GM21360 (cell line): ENCODE measurements around the gene IL23R.
A peak's percentile ranks its signal among the peaks of the same experiment; 100 is the strongest.

ENCODE experiments used
- ATAC-seq: cut with Tn5 transposase; IDR thresholded peaks from one replicate; pipeline ENCODE4 v1.9.1; 2021; ENCODE audit warnings: mild to moderate bottlenecking, moderate library complexity; ENCODE audit not compliant: unreplicated experiment

The IL23R gene

DNA sequence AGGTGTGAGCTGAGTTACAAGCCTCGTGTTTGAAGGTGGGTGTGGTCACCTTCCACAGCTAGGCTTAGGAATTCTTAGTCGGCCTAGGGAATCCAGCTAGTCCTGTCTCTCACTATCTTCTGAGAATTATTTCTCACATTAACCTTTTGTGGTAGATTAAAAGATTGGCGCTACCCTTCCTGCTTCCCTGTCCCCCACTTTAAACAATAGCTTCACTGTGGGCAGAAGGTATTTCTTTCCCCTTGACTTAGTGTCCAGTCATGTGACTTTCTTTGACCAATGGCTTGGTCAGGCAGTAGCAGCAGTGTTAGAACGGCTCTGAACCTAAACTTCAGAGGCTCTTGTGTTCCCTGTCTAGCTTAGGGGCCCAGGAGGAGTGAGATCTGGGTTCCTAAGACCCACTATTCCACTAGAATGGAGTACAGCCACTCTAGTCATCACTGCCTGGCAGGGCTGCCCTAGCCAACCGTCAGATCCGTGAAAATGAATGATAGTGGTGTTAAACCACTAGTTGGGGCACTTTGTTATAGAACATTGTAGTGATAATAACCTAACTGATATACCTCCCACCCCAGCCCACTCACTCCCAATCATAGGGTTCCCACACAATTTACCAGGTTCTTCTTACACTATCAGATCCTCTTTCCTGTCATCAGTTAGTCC is 17.6 kb upstream of the IL23R start:
- peak; percentile 40 for ATAC-seq

- peak; percentile 91 for ATAC-seq
Measured at GRCh38 chr1:67149179-67149770, 17.0 kb upstream of the IL23R start.

GRCh38 chr1:67150931-67151330 is 15.3 kb upstream of the IL23R start:
- no peak for ATAC-seq

- no peak for ATAC-seq
Measured at GRCh38 chr1:67158401-67158800, 7.9 kb upstream of the IL23R start.

GRCh38 chr1:67159233-67159632 is 7.0 kb upstream of the IL23R start:
- no peak for ATAC-seq

DNA sequence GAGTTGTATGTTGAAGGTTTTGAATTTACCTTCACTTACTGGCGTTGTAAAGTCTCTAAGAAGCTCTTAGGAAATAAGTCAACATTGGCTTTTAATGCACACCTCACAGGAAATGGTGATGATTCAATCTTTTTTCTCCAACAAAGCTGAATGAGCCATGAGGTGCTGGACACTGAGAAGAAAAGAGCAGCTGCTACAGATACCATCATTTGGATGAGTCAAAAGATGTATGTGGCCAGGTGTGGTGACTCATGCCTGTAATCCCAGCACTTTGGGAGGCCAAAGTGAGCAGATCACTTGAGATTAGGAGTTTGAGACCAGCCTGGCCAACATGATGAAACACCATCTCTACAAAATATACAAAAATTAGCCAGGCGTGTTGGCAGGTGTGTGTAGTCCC is 3.3 kb upstream of the IL23R start:
- ATAC-seq: no peak

GRCh38 chr1:67165468-67166041 is 699 bp upstream of the IL23R start:
- no peak for ATAC-seq

GRCh38 chr1:67169496-67169895 is 3.2 kb downstream of the IL23R start:
- no peak for ATAC-seq

- no peak for ATAC-seq
Measured at GRCh38 chr1:67169932-67170331, 3.7 kb downstream of the IL23R start.

GRCh38 chr1:67170751-67171573 is 4.7 kb downstream of the IL23R start:
- no peak for ATAC-seq

DNA sequence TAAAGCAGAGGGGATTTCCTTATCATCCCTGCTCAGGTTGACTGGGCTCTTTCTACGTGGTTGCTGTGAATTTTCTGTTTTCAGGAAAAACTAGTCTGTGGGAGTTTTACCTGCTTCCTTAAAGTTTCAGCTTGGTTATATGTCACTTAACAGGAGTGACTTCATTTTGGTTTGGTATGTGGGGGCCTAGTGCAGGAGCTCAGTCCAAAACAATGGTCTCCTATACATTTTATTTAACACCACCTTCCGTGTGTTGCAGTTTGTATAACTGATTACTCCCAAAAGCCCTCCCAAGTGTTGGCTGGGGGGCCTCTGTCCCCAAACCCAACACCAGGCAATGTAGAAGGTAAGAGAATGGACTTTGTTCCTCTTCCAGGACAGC is 5.3 kb downstream of the IL23R start:
- ATAC-seq: no peak

GRCh38 chr1:67171978-67172377 is 5.7 kb downstream of the IL23R start:
- ATAC-seq: no peak

GRCh38 chr1:67173988-67174387 is 7.7 kb downstream of the IL23R start:
- ATAC-seq: no peak

- ATAC-seq: no peak
Measured at GRCh38 chr1:67174716-67175284, 8.5 kb downstream of the IL23R start.

DNA sequence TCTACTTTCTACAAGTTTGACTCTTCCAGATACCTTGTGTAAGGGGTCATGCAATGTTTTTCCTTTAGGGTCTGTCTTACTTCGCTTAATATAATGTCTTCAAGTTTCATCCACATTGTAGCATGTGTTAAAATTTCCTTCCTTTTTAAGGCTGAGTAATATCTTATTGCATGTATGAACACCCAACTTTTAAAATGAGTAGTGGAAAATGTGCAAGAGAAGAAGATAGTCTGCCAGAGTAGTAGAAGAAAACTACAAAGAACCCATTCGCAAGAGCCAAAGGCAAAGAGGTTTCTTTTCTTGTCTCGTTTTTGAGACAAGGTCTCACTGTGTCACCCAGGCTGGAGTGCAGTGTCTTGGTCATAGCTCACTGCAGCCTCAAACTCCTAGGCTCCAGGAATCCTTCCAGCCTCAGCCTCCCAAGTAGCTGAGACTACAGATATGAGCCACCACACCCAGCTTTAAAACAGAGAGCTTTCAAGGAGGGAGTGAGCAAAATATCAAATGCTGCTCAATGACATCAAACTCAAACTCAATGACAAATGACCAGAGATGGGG is 9.4 kb downstream of the IL23R start:
- no peak for ATAC-seq

DNA sequence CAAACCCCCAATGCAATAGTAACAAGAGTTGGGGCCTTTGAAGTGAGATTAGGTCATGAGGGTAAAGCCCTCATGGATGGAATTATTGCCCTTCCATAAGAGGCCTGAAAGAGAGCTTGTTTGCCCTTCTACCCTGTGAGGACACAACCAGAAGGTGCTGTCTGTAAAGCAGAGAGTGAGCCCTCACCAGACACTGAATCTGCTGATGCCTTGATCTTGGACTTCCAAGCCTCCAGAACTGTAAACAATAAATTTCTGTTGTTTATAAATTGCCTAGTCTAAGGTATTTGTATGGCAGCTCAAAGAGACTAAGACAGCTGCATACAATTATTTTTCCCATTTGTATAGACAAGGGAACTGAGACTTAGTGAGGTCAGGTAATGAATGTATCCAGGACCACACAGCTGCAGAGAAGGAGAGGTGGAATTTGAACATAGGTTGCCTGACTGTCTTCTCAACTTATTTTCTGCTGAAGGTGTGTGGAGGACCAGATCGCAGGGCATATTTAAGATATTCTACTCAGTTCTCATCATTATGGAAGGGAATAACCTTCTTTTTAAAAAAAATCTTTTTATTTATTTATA is 18.7 kb downstream of the IL23R start:
- ATAC-seq: no peak

DNA sequence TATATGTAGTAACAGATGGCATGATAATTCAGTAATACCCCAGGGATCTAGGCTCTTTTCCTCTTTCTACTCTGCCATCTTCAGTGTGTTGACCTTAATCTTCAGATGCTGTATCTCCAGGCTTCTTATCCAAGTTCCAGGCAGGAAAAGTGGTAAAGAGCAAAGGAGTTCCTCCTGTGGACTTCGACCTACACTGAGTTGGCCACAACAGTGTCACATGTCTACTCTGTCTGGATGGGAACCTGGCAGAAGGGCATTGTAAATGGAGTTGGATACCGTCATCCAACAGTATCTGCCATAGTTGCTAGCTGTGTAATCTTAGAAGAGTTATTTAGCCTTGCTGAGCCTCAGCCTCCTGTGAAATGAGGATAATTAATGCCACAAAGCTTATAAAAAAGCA is 21.9 kb downstream of the IL23R start:
- ATAC-seq: no peak

DNA sequence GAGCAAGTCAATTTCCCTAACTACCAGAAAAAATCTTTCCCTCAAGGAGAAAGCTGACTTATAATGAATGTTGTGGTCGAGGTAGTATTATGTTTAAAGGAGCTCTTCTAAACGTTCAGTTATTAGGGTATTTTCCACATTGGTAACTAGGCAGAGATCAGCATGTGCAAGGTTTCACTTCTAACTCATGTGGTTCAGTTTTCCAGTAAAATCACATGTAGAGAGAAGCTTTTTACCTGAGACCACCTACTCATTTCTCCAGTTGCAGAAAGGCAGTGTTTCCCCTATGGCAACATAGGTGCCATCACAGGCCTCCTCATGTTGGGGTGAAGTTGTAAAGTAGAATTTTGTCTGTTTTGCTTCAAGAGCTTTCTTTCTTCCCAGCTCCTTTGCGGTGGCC is 23.7 kb downstream of the IL23R start:
- ATAC-seq: no peak

DNA sequence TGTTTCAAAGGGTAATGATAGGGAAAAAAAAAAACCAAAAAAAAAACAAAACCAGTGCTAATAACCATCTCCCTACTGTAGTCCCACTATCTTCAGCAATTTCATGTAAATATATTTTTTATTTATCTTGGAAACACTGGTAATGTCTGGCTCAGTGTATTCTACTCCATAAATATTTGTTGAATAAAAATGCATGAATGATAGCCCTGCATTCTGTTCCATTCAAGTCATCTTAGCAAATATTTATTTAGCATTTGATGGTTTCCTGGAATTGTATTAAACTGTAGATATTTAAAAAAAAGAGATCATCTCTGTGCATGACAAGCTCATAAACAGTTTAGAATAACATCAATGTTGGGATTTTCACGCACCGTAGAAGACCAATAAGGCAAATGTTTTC is 24.2 kb downstream of the IL23R start:
- ATAC-seq: no peak

- no peak for ATAC-seq
Measured at GRCh38 chr1:67190942-67191341, 24.7 kb downstream of the IL23R start.
